BJ (cell line): ENCODE data around the gene PRKCZ. TPM values are rescaled to one million over a fixed set of nuclear protein-coding genes. Genes with fewer than 3 reads are reported as not detected.

Source experiments
- CTCF ChIA-PET: fragments of 350-600 bp; formaldehyde crosslinking; extraction: SDS; loops from one replicate; lab custom pipeline; 2021; ENCODE audit warnings: antibody characterized with exemption, inconsistent platforms; lab: Yijun Ruan, JAX
- POLR2A ChIA-PET: fragments of 300-600 bp; sonication (Branson Sonifier 250); formaldehyde crosslinking; extraction: SDS; loops from one replicate; lab custom pipeline; 2021; ENCODE audit warnings: antibody characterized with exemption; lab: Charles Lee
- DNase-seq: peaks from one replicate; pipeline ENCODE4 v3.0.0-alpha.2; 2011; ENCODE audit warnings: low read depth
- H3K27me3 ChIP-seq: 2 replicates; pipeline ENCODE4 v1.6.0; 2011; ENCODE audit warnings: low read length; ENCODE audit not compliant: control insufficient read depth, insufficient read depth
- H3K36me3 ChIP-seq: 2 replicates; pipeline ENCODE4 v1.5.1; 2011; ENCODE audit warnings: low read length; ENCODE audit not compliant: control insufficient read depth, insufficient read depth
- H3K4me3 ChIP-seq: 2 replicates; pipeline ENCODE4 v1.5.1; 2011; ENCODE audit warnings: low read depth, mild to moderate bottlenecking, control low read depth, low read length
- CTCF ChIP-seq: IDR thresholded peaks from 2 replicates; pipeline ENCODE4 v1.5.1; 2011; ENCODE audit warnings: low read depth, mild to moderate bottlenecking, control low read depth, inconsistent platforms, low read length, moderate library complexity; ENCODE audit not compliant: insufficient read depth
- polyA plus RNA-seq: library from polyadenylated mRNA; depleted of rRNA; stranded (reverse); fragments of >200 nt; gene quantifications from 2 replicates; pipeline ENCODE4 v1.2.3, GENCODE V29; 2011

PRKCZ gene
- polyA plus RNA-seq, 1 experiment = 2.3 TPM

GRCh38 chr1:2159124-2159523, 108.9 kb downstream of the PRKCZ start:
- peaks cover 1% of the 10 kb centered on the region; the same call in 1 of the 2 replicates for H3K27me3 ChIP-seq
- CTCF ChIA-PET = interaction anchor here (3.3 kb wide), 1 partner anchor 16 kb away, joined by 17 read pairs; no protein-coding TSS in a partner anchor
- DNase-seq = no peak

GRCh38 chr1:2160451-2161300, 110.5 kb downstream of the PRKCZ start:
- no peak for DNase-seq
- Histone ChIP-seq H3K36me3 (no peaks in the 10 kb centered on the region), H3K4me3 (no peak overlapping the region), H3K27me3 (peaks cover 1% of the 10 kb centered on the region; the same call in 1 of the 2 replicates)
- ChIA-PET POLR2A (interaction anchor here (0.6 kb wide), 1 partner anchor 29 kb away, joined by 4 read pairs; no protein-coding TSS in a partner anchor), CTCF (interaction anchor here (1.0 to 3.3 kb wide), 2 partner anchors 9 to 14 kb away, joined by 3 to 17 read pairs; no protein-coding TSS in a partner anchor)
- no peak for TF ChIP-seq CTCF

More at GRCh38 chr1:2159124-2159523, 108.9 kb downstream of the PRKCZ start:
- POLR2A ChIA-PET = no interaction called here
- TF ChIP-seq CTCF = no peak
- Histone ChIP-seq H3K36me3 (no peaks in the 10 kb centered on the region), H3K4me3 (no peak overlapping the region)

GRCh38 chr1:2163205-2163604, 113.0 kb downstream of the PRKCZ start:
- no peak for TF ChIP-seq CTCF
- Histone ChIP-seq H3K36me3 (no peaks in the 10 kb centered on the region), H3K27me3 (peaks cover 1% of the 10 kb centered on the region; the same call in 1 of the 2 replicates), H3K4me3 (no peak overlapping the region)
- ChIA-PET POLR2A (no interaction called here), CTCF (interaction anchor here (4.1 kb wide), 1 partner anchor 11 kb away, joined by 25 read pairs; no protein-coding TSS in a partner anchor)
- no peak for DNase-seq

- CTCF ChIA-PET = interaction anchor here (0.8 to 4.1 kb wide), 2 partner anchors 9 to 17 kb away, joined by 5 to 25 read pairs; no protein-coding TSS in a partner anchor
Observed at GRCh38 chr1:2165646-2166045, 115.4 kb downstream of the PRKCZ start.

More at GRCh38 chr1:2165646-2166045, 115.4 kb downstream of the PRKCZ start:
- Histone ChIP-seq H3K4me3 (no peak overlapping the region), H3K36me3 (no peaks in the 10 kb centered on the region), H3K27me3 (no peaks in the 10 kb centered on the region; the same call in 1 of the 2 replicates)
- POLR2A ChIA-PET = no interaction called here
- DNase-seq = no peak
- TF ChIP-seq CTCF = no peak
